HG03097 (cell line): ENCODE data around the gene AP4E1.
"Not testable (repeated sequence)": the region's sequence is repeated elsewhere in the genome, so short reads cannot be mapped to it uniquely, and the experiment has no call there.

ENCODE experiments used
- ATAC-seq: cut with Tn5 transposase; IDR thresholded peaks from one replicate; pipeline ENCODE4 v1.9.1; 2021; ENCODE audit not compliant: unreplicated experiment, low FRiP score

AP4E1 gene

GRCh38 chr15:51006336-51006985 is 98.0 kb downstream of the AP4E1 start:
- ATAC-seq = no peak

- no peak for ATAC-seq
Measured at GRCh38 chr15:51007131-51007666, 98.7 kb downstream of the AP4E1 start.

- ATAC-seq = no peak
Measured at GRCh38 chr15:51011212-51011611, 102.7 kb downstream of the AP4E1 start.

- ATAC-seq = no peak
Measured at GRCh38 chr15:51016615-51017014, 108.1 kb downstream of the AP4E1 start.

- ATAC-seq = no peak
Measured at GRCh38 chr15:51022206-51022605, 113.7 kb downstream of the AP4E1 start.

GRCh38 chr15:51023499-51023898 is 115.0 kb downstream of the AP4E1 start:
- no peak for ATAC-seq

- ATAC-seq = no peak
Measured at GRCh38 chr15:51024735-51025453, 116.4 kb downstream of the AP4E1 start.

- no peak for ATAC-seq
Measured at GRCh38 chr15:51025454-51025846, 117.0 kb downstream of the AP4E1 start.

- ATAC-seq = no peak
Measured at GRCh38 chr15:51030649-51031316, 122.3 kb downstream of the AP4E1 start.

- not testable (repeated sequence) for ATAC-seq
Measured at GRCh38 chr15:51037474-51037873, 129.0 kb downstream of the AP4E1 start.

GRCh38 chr15:51038162-51038973 is 129.9 kb downstream of the AP4E1 start:
- ATAC-seq = no peak

- no peak for ATAC-seq
Measured at GRCh38 chr15:51038974-51039319, 130.5 kb downstream of the AP4E1 start.

- no peak for ATAC-seq
Measured at GRCh38 chr15:51044037-51044727, 135.7 kb downstream of the AP4E1 start.

- ATAC-seq = no peak
Measured at GRCh38 chr15:51046016-51046415, 137.5 kb downstream of the AP4E1 start.

GRCh38 chr15:51046799-51047449 is 138.4 kb downstream of the AP4E1 start:
- no peak for ATAC-seq

- no peak for ATAC-seq
Measured at GRCh38 chr15:51048308-51048707, 139.8 kb downstream of the AP4E1 start.

- no peak for ATAC-seq
Measured at GRCh38 chr15:51049081-51049480, 140.6 kb downstream of the AP4E1 start.

- ATAC-seq = no peak
Measured at GRCh38 chr15:51051776-51052175, 143.3 kb downstream of the AP4E1 start.

GRCh38 chr15:51053571-51053970 is 145.1 kb downstream of the AP4E1 start:
- no peak for ATAC-seq

- ATAC-seq = no peak
Measured at GRCh38 chr15:51054535-51054934, 146.1 kb downstream of the AP4E1 start.
